ENCODE measurements around the gene DLAT. TPM values are rescaled to one million over a fixed set of nuclear protein-coding genes. Genes with fewer than 3 reads are reported as not detected.

The DLAT gene
- polyA plus RNA-seq, 2 of the 4 experiments (the other 2 are of a cell fraction) = 32.5 to 42.8 TPM

GRCh38 chr11:112062923-112063322 lies 37.7 kb downstream of the DLAT start:
- Histone ChIP-seq H3K27ac (no peak overlapping the region), H3K9me3 (no peaks in the 10 kb centered on the region), H3K4me2 (no peak overlapping the region), H3K4me3 (no peak overlapping the region), H3K4me1 (no peaks in the 10 kb centered on the region)
- FAIRE-seq = no peak
- TF ChIP-seq EHMT2 (IDR thresholded peaks at IDR 0.05; ENCODE audit: low read depth) (no peak), MAFK (IDR thresholded peaks at IDR 0.05; ENCODE audit: partially characterized antibody) (peak; percentile 61), ZC3H11A (IDR thresholded peaks at IDR 0.05) (no peak)
- ChIA-PET CTCF (no interaction called here), POLR2A (no interaction called here)
- 80% methylated on average over 1 of the region's 1 CpG for WGBS (ENCODE audit: missing lambda C conversion rate)
- ATAC-seq = no peak
- DNase-seq (ENCODE audit: low read depth in 1 of 2, low spot score in 1 of 2) = no peak

DNA sequence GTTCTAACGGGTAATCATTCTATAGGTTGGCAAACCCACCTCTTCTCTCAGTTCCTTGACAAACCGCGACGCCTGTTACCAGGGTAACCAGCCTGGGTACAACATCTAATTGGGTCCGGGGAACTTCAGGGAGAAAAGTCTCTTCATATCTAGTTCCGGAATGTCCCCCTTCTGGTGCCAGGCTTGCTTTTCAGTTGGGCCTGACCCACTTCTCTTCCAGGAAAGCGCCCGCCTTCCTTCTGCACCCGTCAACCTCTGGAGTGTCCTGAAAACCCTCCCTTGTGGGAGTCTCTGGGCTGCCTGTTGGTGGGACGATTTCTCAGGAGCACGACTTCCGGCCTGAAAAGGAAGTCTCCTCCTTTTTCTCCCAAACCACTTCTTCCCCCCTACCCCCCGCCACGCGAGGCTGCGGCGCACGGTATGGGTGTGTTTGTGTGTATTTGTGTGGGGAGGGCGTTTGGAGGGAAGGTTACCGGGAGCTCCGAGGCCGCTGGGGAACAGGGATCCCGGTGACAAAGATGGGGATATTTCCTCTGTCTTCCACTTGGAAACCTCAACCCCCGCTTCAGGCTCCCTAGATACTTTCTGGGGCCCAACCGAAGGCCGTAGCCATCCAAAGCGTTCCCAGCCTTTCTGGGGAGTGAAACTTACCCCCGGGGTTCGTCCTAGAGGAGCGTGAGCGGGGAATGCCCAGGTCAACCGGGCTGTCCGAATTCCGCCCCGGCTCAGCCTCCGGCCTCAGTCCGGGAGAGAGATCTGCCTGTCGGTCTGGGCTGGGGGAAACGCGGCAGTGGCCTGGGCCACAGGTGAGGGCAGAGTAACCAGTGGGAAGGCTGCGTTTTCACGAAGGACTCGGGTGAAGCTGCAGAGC lies 49.0 kb downstream of the DLAT start, which contains the start of the genes NKAPD1 and PIH1D2:
Gene NKAPD1, plus strand, starts transcription at position 359 of the 871 bp plus-strand sequence. CDS start 1,276 bp downstream, outside the sequence.
Gene PIH1D2, minus strand, starts transcription at position 77 of the 871 bp plus-strand sequence. CDS start 843 bp downstream, outside the sequence.
- ATAC-seq = peak; percentile 90 to 96
- peak; percentile 73 to 89 for DNase-seq (ENCODE audit: low read depth in 1 of 2, low spot score in 1 of 2)
- CTCF ChIA-PET = no interaction called here
- Histone ChIP-seq H3K4me3 (peak within 1 kb of the TSS; percentile 94), H3K4me1 (peaks cover 11% of the 10 kb centered on the region; the same call in 1 of the 3 replicates), H3K4me2 (peak within 1 kb of the TSS; percentile 94), H3K9me3 (no peaks in the 10 kb centered on the region), H3K27ac (peak within 1 kb of the TSS; percentile 96)
- no peak for FAIRE-seq
- 6% methylated on average over 24 of the region's 43 CpGs for WGBS (ENCODE audit: missing lambda C conversion rate)
- TF ChIP-seq PHF8 (IDR thresholded peaks at IDR 0.05; ENCODE audit: borderline replicate concordance, low read depth) = peak; percentile 46; the same call in 1 of the 2 replicates
- TF ChIP-seq HOXB5 (CRISPR knock-in tag; IDR thresholded peaks at IDR 0.05) = 0 out of 2 replicates have a peak, but pooled peaks have one; percentile 26
- TF ChIP-seq JUN (IDR thresholded peaks at IDR 0.05) = peak in 1 of 2 experiments; percentile 71; a peak in 3 of 5 replicates
- no peak for TF ChIP-seq HES2 (IDR thresholded peaks at IDR 0.05)
- peak; percentile 3; the same call in 1 of the 2 replicates for TF ChIP-seq ZC3H11A (IDR thresholded peaks at IDR 0.05)
- TF ChIP-seq TP53 (CRISPR knock-in tag; IDR thresholded peaks at IDR 0.05) = no peak
- no peak for TF ChIP-seq NPAS2 (CRISPR knock-in tag; IDR thresholded peaks at IDR 0.05; ENCODE audit: borderline replicate concordance)
- TF ChIP-seq, protein P1, sequence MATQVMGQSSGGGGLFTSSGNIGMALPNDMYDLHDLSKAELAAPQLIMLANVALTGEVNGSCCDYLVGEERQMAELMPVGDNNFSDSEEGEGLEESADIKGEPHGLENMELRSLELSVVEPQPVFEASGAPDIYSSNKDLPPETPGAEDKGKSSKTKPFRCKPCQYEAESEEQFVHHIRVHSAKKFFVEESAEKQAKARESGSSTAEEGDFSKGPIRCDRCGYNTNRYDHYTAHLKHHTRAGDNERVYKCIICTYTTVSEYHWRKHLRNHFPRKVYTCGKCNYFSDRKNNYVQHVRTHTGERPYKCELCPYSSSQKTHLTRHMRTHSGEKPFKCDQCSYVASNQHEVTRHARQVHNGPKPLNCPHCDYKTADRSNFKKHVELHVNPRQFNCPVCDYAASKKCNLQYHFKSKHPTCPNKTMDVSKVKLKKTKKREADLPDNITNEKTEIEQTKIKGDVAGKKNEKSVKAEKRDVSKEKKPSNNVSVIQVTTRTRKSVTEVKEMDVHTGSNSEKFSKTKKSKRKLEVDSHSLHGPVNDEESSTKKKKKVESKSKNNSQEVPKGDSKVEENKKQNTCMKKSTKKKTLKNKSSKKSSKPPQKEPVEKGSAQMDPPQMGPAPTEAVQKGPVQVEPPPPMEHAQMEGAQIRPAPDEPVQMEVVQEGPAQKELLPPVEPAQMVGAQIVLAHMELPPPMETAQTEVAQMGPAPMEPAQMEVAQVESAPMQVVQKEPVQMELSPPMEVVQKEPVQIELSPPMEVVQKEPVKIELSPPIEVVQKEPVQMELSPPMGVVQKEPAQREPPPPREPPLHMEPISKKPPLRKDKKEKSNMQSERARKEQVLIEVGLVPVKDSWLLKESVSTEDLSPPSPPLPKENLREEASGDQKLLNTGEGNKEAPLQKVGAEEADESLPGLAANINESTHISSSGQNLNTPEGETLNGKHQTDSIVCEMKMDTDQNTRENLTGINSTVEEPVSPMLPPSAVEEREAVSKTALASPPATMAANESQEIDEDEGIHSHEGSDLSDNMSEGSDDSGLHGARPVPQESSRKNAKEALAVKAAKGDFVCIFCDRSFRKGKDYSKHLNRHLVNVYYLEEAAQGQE (IDR thresholded peaks at IDR 0.05) = no peak
- TF ChIP-seq CHD2 (IDR thresholded peaks at IDR 0.05; ENCODE audit: low read length, partially characterized antibody) = no peak
- TF ChIP-seq, protein P2, sequence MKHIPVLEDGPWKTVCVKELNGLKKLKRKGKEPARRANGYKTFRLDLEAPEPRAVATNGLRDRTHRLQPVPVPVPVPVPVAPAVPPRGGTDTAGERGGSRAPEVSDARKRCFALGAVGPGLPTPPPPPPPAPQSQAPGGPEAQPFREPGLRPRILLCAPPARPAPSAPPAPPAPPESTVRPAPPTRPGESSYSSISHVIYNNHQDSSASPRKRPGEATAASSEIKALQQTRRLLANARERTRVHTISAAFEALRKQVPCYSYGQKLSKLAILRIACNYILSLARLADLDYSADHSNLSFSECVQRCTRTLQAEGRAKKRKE (CRISPR knock-in tag; IDR thresholded peaks at IDR 0.05; ENCODE audit: low read depth) = no peak
- TF ChIP-seq, protein P3, sequence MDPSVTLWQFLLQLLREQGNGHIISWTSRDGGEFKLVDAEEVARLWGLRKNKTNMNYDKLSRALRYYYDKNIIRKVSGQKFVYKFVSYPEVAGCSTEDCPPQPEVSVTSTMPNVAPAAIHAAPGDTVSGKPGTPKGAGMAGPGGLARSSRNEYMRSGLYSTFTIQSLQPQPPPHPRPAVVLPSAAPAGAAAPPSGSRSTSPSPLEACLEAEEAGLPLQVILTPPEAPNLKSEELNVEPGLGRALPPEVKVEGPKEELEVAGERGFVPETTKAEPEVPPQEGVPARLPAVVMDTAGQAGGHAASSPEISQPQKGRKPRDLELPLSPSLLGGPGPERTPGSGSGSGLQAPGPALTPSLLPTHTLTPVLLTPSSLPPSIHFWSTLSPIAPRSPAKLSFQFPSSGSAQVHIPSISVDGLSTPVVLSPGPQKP (IDR thresholded peaks at IDR 0.05; ENCODE audit: low read depth, low read length) = no peak
- TF ChIP-seq RAD21 (conservative IDR thresholded peaks at IDR 0.05 in 1 of 2, IDR thresholded peaks at IDR 0.05 in 1 of 2) = no peak
- TF ChIP-seq RNF2 (IDR thresholded peaks at IDR 0.05; ENCODE audit: borderline replicate concordance, low read depth) = no peak
- TF ChIP-seq MYC (IDR thresholded peaks at IDR 0.05; ENCODE audit: borderline replicate concordance, low read length) = peak; percentile 19; the same call in 1 of the 2 replicates
- no peak for TF ChIP-seq KDM1A (IDR thresholded peaks at IDR 0.05; ENCODE audit: low read depth)
- no peak for TF ChIP-seq CBX8 (IDR thresholded peaks at IDR 0.05)
- TF ChIP-seq MAX (IDR thresholded peaks at IDR 0.05) = peak; percentile 75
- TF ChIP-seq ZNF302 (CRISPR knock-in tag; IDR thresholded peaks at IDR 0.05) = no peak
- no peak for TF ChIP-seq HDAC2 (IDR thresholded peaks at IDR 0.05)
- peak; percentile 28; the same call in 1 of the 2 replicates for TF ChIP-seq POLR2A (IDR thresholded peaks at IDR 0.05; ENCODE audit: low read length)
- TF ChIP-seq, protein P4, sequence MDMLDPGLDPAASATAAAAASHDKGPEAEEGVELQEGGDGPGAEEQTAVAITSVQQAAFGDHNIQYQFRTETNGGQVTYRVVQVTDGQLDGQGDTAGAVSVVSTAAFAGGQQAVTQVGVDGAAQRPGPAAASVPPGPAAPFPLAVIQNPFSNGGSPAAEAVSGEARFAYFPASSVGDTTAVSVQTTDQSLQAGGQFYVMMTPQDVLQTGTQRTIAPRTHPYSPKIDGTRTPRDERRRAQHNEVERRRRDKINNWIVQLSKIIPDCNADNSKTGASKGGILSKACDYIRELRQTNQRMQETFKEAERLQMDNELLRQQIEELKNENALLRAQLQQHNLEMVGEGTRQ (IDR thresholded peaks at IDR 0.05) = no peak
- peak; percentile 75 for TF ChIP-seq KDM5A (IDR thresholded peaks at IDR 0.05)
- POLR2A ChIA-PET = interaction anchor here (1.5 kb wide), 1 partner anchor 12 kb away, joined by 5 read pairs; the partner anchor contains the start of genes SDHD and TIMM8B

Measured in A549 (cell line).